Stimulated activated CD8-positive, alpha-beta memory T cell treated with anti-CD3 and anti-CD28 coated beads, Interleukin-4, amount 100 ng/mL, for 48 hours (primary cell): ENCODE data around the gene ACD.
A peak's percentile ranks its signal among the peaks of the same experiment; 100 is the strongest.
"Not testable (repeated sequence)": the region's sequence is repeated elsewhere in the genome, so short reads cannot be mapped to it uniquely, and the experiment has no call there.

Source experiments
- DNase-seq: peaks from one replicate; pipeline ENCODE4 v3.0.0-alpha.2; 2020

Gene ACD

DNA sequence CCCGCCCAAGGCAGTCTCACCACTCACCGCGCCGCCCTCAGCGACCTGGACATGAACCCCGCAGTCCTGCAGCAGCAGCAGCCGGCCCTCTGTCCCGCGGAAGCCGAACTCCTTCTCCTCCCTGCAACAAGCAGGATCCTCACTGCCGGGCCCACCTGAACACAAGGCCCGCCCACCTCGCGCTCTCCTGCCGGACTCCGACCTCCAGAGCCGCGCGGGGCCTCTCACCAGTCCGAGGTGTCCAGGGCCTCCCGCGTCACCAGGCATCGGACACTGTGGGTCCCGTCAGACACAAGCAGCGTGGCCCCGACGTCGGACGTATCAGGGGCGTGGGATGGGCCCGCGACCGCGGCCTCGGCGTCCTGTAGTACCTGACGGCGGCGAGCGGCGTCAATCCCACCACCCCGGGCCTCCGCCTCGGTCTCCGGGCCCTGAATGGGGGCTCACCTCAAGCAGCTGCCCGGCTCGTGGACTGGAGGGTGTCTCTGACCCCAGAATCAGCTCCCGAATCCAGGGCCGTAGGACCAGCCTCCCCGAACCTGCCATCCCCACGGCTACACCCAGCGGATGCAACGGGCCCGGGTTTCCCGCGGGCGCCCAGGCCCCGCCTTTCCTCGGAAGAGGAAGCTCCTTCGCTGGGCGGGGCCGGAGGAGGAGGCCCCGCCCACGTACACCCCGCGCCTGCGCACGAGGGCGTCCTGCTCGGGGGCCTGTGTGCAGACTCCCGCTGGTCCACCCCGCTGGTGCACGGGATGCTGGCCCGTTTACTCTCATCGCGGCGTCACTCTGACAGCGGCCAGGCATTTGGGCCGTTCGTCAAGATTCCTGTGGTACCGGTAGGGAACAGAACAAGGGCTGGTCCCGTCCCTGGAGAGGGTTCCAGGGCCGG is at the start of gene ACD:
ACD (minus strand) TSS at position 586 of the 889 bp plus-strand sequence; CDS start at position 546, 40 bp downstream.
- peak; percentile 95 for DNase-seq

- no peak for DNase-seq
These were observed 49.0 kb upstream of the ACD start for GRCh38 chr16:67709050-67709449.

- DNase-seq = no peak
These were observed 48.3 kb upstream of the ACD start for GRCh38 chr16:67708368-67708771.

GRCh38 chr16:67707790-67708189 is 47.7 kb upstream of the ACD start:
- no peak for DNase-seq

DNA sequence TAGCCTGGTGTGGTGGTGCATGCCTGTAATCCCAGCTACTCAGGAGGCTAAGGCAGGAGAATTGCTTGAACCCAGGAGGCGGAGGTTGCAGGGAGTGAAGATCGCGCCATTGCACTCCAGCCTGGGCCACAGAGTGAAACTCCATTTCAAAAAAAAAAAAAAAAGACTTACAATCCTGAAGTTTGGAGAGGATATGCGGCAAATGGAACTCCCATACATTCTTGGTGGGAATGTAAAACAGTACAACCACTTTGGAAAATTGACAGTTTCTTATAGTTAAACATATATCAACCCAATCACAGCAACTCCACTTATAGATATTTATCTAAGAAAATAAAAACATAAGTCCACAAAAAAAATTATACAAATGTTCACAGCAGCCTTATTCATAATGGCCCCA is 47.1 kb upstream of the ACD start:
- no peak for DNase-seq

DNA sequence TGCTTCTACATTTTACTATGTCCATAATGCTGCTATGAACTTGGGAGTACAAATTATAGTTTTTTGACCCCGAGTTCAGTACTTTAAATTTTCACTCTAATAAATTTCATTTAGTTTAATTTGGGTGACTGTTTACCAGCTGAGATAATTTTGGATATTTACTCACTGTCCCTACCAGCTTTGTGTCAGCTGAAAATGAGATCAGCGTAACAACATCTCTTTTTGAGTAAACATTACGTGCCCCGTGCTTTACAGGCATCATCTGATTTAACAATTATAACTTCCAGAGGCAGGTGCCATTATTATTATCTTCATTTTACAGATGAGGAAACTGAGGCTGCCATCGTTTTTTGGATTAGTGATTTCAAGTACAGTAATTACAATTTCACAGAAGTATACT is 44.0 kb upstream of the ACD start:
- no peak for DNase-seq

- DNase-seq = no peak
These were observed 43.6 kb upstream of the ACD start for GRCh38 chr16:67703626-67704025.

GRCh38 chr16:67702130-67702529 is 42.1 kb upstream of the ACD start:
- no peak for DNase-seq

GRCh38 chr16:67701420-67701819 is 41.4 kb upstream of the ACD start:
- DNase-seq = no peak

- DNase-seq = no peak
These were observed 39.2 kb upstream of the ACD start for GRCh38 chr16:67699265-67699664.

DNA sequence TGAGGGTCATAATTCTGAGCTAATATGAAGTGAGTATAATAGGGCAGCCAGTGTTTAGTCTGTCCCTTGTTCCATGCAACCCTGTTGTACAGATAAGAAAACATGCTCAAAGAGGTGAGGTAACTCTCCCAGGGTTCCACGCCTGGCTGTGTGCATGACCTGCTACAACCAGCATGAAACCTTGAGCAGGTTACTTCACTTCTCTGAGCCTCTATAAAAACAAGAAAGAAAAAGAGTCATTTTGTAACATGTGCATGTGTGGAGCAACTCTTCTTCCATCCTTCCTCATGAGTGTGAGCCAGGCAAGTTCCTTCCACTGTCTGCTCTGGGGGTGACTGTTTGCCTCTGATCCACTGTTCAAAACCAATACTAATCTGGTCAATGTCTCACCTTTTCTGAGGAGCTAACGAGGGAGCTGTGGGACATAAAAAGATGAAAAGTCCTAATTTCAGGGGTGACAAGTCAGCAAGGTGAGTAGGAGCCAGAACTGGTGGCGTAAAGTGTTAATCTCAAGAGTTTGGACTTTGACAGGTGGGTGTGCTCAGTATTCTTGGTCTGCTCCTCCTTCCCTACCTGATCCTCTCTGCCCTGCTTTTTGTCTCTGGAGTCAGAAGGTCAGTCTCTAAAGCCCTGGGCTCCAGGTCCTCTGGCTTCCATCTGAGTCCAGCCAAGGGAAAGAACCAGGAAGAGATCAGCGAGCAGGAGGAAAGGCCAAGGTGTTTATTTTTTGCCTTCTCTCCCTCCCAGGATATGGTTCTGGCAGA is 37.5 kb upstream of the ACD start:
- DNase-seq = no peak

GRCh38 chr16:67694611-67695010 is 34.6 kb upstream of the ACD start:
- no peak for DNase-seq

DNA sequence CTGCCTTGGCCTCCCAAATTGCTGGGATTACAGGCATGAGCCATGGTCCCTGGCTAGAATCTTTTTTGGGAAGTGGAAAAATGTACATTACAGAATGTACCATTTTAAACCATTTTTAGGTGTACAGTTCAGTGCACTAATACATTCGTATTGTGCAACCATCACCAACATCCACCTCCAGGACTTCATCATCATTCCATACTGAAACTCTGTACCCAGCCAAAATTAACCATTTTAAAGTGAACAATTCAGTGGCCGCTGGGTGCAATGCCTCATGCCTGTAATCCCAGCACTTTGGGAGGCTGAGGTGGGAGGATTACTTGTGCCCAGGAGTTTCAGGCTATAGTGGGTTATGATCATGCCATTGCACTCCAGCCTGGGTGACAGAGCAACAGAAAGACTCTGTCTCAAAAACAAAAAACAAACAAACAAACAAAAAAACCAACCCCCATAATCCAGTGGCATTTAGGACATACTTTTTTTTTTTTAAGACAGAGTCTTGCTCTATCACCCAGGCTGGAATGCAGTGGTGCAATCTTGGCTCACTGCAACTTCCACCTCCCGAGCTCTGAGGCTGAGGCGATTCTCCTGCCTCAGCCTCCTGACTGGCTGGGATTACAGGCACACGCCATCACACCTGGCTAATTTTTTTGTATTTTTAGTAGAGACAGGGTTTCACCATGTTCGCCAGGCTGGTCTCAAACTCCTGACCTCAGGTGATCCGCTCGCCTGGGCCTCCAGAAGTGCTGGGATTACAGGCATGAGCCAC is 33.6 kb upstream of the ACD start:
- DNase-seq = not testable (repeated sequence)

GRCh38 chr16:67685388-67686112 is 25.5 kb upstream of the ACD start:
- no peak for DNase-seq

DNA sequence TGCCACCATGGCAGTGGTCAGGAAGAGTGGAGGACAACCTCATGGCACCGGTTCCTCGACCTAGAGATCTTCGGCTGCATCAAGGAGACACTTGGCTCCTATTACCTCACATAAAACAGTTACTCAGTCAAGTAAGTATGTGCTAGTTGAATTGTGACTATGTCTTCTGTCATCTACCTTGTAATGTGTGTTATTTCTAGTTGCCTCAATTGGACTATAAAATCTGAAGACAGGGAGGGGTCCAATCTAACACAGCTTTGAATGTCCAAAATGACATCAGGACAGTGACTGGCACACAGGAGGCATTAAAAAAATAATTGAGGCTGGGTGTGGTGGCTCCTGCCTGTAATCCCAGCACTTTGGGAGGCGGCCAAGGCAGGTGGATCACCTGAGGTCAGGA is 23.7 kb upstream of the ACD start:
- no peak for DNase-seq

DNA sequence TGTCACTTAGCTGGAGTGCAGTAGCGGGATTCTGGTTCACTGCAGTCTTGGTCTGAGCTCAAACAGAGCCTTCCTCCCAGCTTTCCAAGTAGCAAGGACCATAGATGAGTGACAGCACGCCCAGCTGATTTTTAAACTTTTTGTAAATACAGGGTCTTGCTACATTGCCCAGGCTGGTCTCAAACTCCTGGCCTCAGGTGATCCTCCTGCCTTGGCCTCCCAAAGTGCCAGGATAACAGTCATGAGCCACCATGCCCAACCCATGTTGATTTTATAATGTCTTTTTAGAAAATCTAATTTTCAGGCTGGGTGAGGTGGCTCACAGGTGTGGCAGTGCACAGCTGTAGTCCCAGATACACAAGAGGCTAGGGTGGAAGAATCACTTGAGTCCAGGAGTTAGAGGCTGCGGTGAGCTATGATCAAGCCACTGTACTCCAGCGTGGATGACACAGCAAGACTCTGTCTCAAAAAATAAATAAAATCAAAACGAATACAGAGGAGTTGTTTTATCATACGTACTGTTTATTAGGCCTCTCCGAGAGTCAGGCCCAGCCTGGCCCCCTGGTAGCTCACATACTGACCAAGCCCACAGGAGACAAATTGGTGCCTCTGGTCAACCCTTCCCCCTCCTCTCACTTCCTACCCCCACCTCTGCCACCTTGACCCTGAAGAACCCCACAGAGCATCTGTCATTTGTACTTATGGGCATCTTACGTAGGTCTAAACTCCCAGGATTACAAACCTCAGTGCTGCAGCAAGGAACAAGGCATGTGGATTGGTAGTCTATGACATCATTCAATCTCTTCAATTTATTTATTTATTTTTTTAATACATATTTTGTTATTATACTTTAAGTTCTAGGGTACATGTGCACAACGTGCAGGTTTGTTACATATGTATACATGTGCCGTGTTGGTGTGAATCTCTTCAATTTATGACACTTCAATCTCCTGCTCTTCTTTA is 20.2 kb upstream of the ACD start:
- no peak for DNase-seq

- no peak for DNase-seq
These were observed 18.4 kb upstream of the ACD start for GRCh38 chr16:67678354-67679023.

GRCh38 chr16:67677712-67678111 is 17.7 kb upstream of the ACD start:
- no peak for DNase-seq

- no peak for DNase-seq
These were observed 16.9 kb upstream of the ACD start for GRCh38 chr16:67676939-67677338.

- DNase-seq = no peak
These were observed 16.5 kb upstream of the ACD start for GRCh38 chr16:67676516-67676915.

GRCh38 chr16:67675999-67676398 is 15.9 kb upstream of the ACD start:
- no peak for DNase-seq
